CD14-positive monocyte (primary cell): ENCODE data around the gene CDCP2. TPM values are rescaled to one million over a fixed set of nuclear protein-coding genes. Genes with fewer than 3 reads are reported as not detected.

Source experiments
- DNase-seq, 3 donors: peaks; one replicate each; pipeline ENCODE4 v3.0.0-alpha.2; 2011 to 2022
- H2AFZ ChIP-seq: 2 replicates; pipeline ENCODE4 v1.6.0; 2012; ENCODE audit warnings: mild to moderate bottlenecking, low read depth, low read length, inconsistent platforms; ENCODE audit not compliant: insufficient read depth, poor library complexity, severe bottlenecking
- H3K27ac ChIP-seq, 2 donors: 1 replicate in 1 of 2; 2 replicates in 1 of 2; pipeline ENCODE4 v1.5.1; 2012 to 2013; ENCODE audit warnings: low read length in 2 of 2, control low read depth in 1 of 2, inconsistent platforms in 1 of 2, low read depth in 1 of 2, mild to moderate bottlenecking in 1 of 2
- H3K27me3 ChIP-seq, 2 donors: one replicate each; pipeline versions ENCODE4 v1.6.0 to v1.6.1; 2011 to 2013; ENCODE audit warnings: low read length in 2 of 2; ENCODE audit not compliant: control insufficient read depth in 2 of 2, insufficient read depth in 2 of 2
- H3K36me3 ChIP-seq, 2 donors: replicated peaks in 1 of 2; 1 replicate in 1 of 2; 2 replicates in 1 of 2; pipeline versions ENCODE4 v1.5.1 to v1.6.1; 2012 to 2013; ENCODE audit warnings: low read length in 2 of 2, control low read depth in 1 of 2, inconsistent platforms in 1 of 2, mild to moderate bottlenecking in 1 of 2; ENCODE audit not compliant: insufficient read depth in 2 of 2, control insufficient read depth in 1 of 2
- H3K4me1 ChIP-seq, 2 donors: 1 replicate in 1 of 2; 2 replicates in 1 of 2; pipeline versions ENCODE4 v1.5.1 to v1.6.1; 2012 to 2013; ENCODE audit warnings: low read length in 2 of 2, control low read depth in 1 of 2, inconsistent platforms in 1 of 2, mild to moderate bottlenecking in 1 of 2, moderate library complexity in 1 of 2; ENCODE audit not compliant: insufficient read depth in 2 of 2, control insufficient read depth in 1 of 2
- H3K4me2 ChIP-seq: replicated peaks from 2 replicates; pipeline ENCODE3; 2012; ENCODE audit warnings: low read length, moderate library complexity, mild to moderate bottlenecking; ENCODE audit not compliant: poor library complexity, severe bottlenecking; ENCODE audit errors: extremely low read depth
- H3K4me3 ChIP-seq, 3 experiments: fragments of 200-600 bp in 1 of 3; sonication (generic) in 1 of 3; replicated peaks in 1 of 3; 1 replicate in 2 of 3; 2 replicates in 1 of 3; pipeline ENCODE4 v1.5.1; 2011 to 2013; ENCODE audit warnings: low read length in 3 of 3, mild to moderate bottlenecking in 3 of 3, control low read depth in 2 of 3, low read depth in 2 of 3, inconsistent platforms in 1 of 3, moderate library complexity in 1 of 3
- H3K79me2 ChIP-seq: 2 replicates; pipeline ENCODE4 v1.6.0; 2012; ENCODE audit warnings: mild to moderate bottlenecking, control low read depth, inconsistent platforms, low read length, moderate library complexity; ENCODE audit not compliant: insufficient read depth
- H3K9ac ChIP-seq: 2 replicates; pipeline ENCODE4 v1.6.0; 2017; ENCODE audit warnings: low read length, mild to moderate bottlenecking; ENCODE audit not compliant: insufficient read depth, poor library complexity, severe bottlenecking
- H3K9me3 ChIP-seq, 2 donors: replicated peaks in 1 of 2; 1 replicate in 1 of 2; 2 replicates in 1 of 2; pipeline versions ENCODE4 v1.5.1 to v1.6.1; 2012 to 2013; ENCODE audit warnings: low read length in 2 of 2, control low read depth in 1 of 2; ENCODE audit not compliant: control insufficient read depth in 1 of 2, insufficient read depth in 1 of 2
- H4K20me1 ChIP-seq: 2 replicates; pipeline ENCODE4 v1.6.0; 2012; ENCODE audit warnings: mild to moderate bottlenecking, low read length, control low read depth, moderate library complexity; ENCODE audit not compliant: insufficient read depth
- H3K27ac Mint-ChIP-seq, 7 donors: one replicate each; pipeline ENCODE4 v1.8.0; 2020; ENCODE audit warnings: mild to moderate bottlenecking in 7 of 7, mixed read lengths in 7 of 7, moderate library complexity in 6 of 7, inconsistent platforms in 2 of 7
- H3K27me3 Mint-ChIP-seq, 3 donors: one replicate each; pipeline ENCODE4 v1.8.0; 2021 to 2022; ENCODE audit warnings: low read depth in 3 of 3, mild to moderate bottlenecking in 3 of 3, mixed read lengths in 3 of 3, moderate library complexity in 3 of 3, inconsistent platforms in 1 of 3
- H3K36me3 Mint-ChIP-seq, 2 donors: one replicate each; pipeline ENCODE4 v1.8.0; 2020; ENCODE audit warnings: mixed read lengths in 2 of 2, inconsistent platforms in 1 of 2, mild to moderate bottlenecking in 1 of 2
- H3K4me1 Mint-ChIP-seq: one replicate; pipeline ENCODE4 v1.8.0; 2020; ENCODE audit warnings: mild to moderate bottlenecking, mixed read lengths
- H3K4me3 Mint-ChIP-seq, 2 donors: one replicate each; pipeline ENCODE4 v1.8.0; 2020; ENCODE audit warnings: mild to moderate bottlenecking in 2 of 2, mixed read lengths in 2 of 2, moderate library complexity in 1 of 2
- H3K9me3 Mint-ChIP-seq, 7 donors: one replicate each; pipeline ENCODE4 v1.8.0; 2020 to 2022; ENCODE audit warnings: mixed read lengths in 7 of 7, mild to moderate bottlenecking in 6 of 7, moderate library complexity in 6 of 7, inconsistent platforms in 2 of 7
- whole genome bisulfite sequencing: methylation state at CpG from one replicate; pipeline ENCODE4 v1.1.5; 2013; ENCODE audit warnings: missing lambda C conversion rate; ENCODE audit not compliant: insufficient coverage; 5-methylcytosine and 5-hydroxymethylcytosine counted together
- intact Hi-C, 2 donors: fragments of 100-400 bp; cut with micrococcal nuclease; formaldehyde crosslinking; loops; one replicate each; pipeline versions ENCODE4 v1.15.0 to v1.15.1; 2023
- polyA plus RNA-seq, 3 donors: library from polyadenylated mRNA; depleted of rRNA in 1 of 3; unstranded in 2 of 3; stranded (reverse) in 1 of 3; fragments of 300-500 nt in 2 of 3; fragments of >200 nt in 1 of 3; fragmentation: Illumina TruSeq in 2 of 3; gene quantifications; 1 replicate in 2 of 3; 2 replicates in 1 of 3; pipeline ENCODE4 v1.2.3, GENCODE V29; 2012 to 2021
- TF ChIP-seq, protein P1 (sequence below): fragments of 200-600 bp; IDR thresholded peaks from one replicate; pipeline ENCODE4 v1.8.0; 2022; ENCODE audit warnings: antibody characterized with exemption, mild to moderate bottlenecking

CDCP2 gene
- polyA plus RNA-seq, 3 donors = 0.09 TPM; not detected in 2

DNA sequence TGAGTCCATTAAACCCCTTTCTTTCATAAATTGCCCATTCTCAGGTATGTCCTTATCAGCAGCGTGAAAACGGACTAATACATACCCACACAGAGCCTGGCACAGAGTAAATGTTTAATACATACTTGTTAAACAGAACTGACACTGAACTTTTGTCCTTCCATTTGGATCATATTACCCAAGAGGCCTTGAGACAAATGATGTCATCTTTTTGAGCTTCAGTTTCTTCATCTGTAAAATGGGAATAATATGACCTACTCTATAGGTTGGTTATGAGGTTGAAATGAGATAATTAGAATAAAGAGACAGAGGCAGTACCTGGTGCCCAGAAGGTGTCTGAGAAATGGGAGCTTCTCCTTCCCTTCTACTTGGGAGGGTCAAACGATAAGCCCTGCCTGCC, 33.3 kb upstream of the CDCP2 start:
- Mint-ChIP-seq H3K4me3 (no peak overlapping the region), H3K27ac (no peak overlapping the region), H3K9me3 (peaks cover 0 to 5% (median 0%) of the 10 kb centered on the region in 7 donors), H3K36me3 (peaks cover 38% of the 10 kb centered on the region in 2 donors), H3K4me1 (peaks cover 2% of the 10 kb centered on the region), H3K27me3 (peaks cover 0 to 5% (median 0%) of the 10 kb centered on the region in 3 donors)
- H3K27ac ChIP-seq = no peak overlapping the region
- H2AFZ ChIP-seq = no peak overlapping the region
- TF ChIP-seq, protein P1, sequence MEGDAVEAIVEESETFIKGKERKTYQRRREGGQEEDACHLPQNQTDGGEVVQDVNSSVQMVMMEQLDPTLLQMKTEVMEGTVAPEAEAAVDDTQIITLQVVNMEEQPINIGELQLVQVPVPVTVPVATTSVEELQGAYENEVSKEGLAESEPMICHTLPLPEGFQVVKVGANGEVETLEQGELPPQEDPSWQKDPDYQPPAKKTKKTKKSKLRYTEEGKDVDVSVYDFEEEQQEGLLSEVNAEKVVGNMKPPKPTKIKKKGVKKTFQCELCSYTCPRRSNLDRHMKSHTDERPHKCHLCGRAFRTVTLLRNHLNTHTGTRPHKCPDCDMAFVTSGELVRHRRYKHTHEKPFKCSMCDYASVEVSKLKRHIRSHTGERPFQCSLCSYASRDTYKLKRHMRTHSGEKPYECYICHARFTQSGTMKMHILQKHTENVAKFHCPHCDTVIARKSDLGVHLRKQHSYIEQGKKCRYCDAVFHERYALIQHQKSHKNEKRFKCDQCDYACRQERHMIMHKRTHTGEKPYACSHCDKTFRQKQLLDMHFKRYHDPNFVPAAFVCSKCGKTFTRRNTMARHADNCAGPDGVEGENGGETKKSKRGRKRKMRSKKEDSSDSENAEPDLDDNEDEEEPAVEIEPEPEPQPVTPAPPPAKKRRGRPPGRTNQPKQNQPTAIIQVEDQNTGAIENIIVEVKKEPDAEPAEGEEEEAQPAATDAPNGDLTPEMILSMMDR = no peak
- no peaks in the 10 kb centered on the region for H4K20me1 ChIP-seq
- DNase-seq = no peak
- no peaks in the 10 kb centered on the region for H3K27me3 ChIP-seq
- peaks cover 13 to 35% of the 10 kb centered on the region in 2 donors for H3K36me3 ChIP-seq
- H3K9me3 ChIP-seq = no peaks in the 10 kb centered on the region
- H3K4me1 ChIP-seq = no peaks in the 10 kb centered on the region
- no peaks in the 10 kb centered on the region for H3K79me2 ChIP-seq
- intact Hi-C loops = loop anchor here in 1 of 2 donors (10.0 kb wide), 1 partner anchor 309 kb away; no protein-coding TSS in a partner anchor
- H3K9ac ChIP-seq = no peak overlapping the region
- H3K4me3 ChIP-seq = no peak overlapping the region
- WGBS = 100% methylated on average over 3 of the region's 3 CpGs
- no peak overlapping the region for H3K4me2 ChIP-seq

DNA sequence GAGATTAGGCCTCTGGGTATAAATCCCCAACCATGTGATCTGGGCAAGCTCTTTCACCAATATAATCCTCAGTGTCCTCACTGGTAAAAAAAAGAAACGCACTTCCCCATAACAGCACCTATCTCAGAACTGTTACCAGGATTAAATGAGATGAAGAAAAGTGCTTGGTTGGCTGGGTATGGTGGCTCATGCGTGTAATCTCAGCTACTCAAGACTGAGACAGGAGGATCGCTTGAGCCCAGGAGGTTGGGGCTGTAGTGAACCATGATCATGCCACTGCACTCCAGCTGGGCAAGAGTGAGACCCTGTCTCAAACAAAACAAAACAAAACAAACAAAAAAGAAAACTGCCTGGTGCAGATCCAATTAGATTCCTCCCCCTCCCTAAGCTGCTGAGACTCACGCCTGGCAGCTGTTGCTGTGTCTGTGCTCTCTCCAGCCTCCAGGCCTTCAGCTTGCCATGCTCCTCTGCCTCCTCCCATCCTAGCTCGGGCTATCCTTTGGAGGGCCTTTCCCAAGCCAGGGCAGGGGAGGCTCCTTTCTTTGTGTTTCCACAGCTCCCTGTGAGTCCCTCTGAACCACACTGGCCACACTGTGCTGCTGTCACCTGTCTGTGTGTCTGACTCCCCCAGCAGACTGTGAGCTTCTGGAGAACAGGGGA, 28.0 kb upstream of the CDCP2 start:
- peak overlapping the region in 2 of 7 donors; percentile 52 to 57 for H3K27ac Mint-ChIP-seq
- H3K4me2 ChIP-seq = no peak overlapping the region
- 96% methylated on average over 4 of the region's 5 CpGs for WGBS
- no peaks in the 10 kb centered on the region for H3K27me3 ChIP-seq
- H3K79me2 ChIP-seq = no peaks in the 10 kb centered on the region
- peaks cover 24 to 26% of the 10 kb centered on the region in 2 donors for H3K36me3 Mint-ChIP-seq
- H3K9me3 ChIP-seq = no peaks in the 10 kb centered on the region
- no peak overlapping the region for H3K9ac ChIP-seq
- TF ChIP-seq, protein P1 = no peak
- H3K4me3 ChIP-seq = no peak overlapping the region
- peaks cover 0 to 2% (median 0%) of the 10 kb centered on the region in 7 donors for H3K9me3 Mint-ChIP-seq
- no peak overlapping the region for H3K4me3 Mint-ChIP-seq
- H3K4me1 Mint-ChIP-seq = peaks cover 2% of the 10 kb centered on the region
- H3K36me3 ChIP-seq = peaks cover 5 to 9% of the 10 kb centered on the region in 2 donors
- H4K20me1 ChIP-seq = no peaks in the 10 kb centered on the region
- DNase-seq = no peak
- no peak overlapping the region for H3K27ac ChIP-seq
- H3K27me3 Mint-ChIP-seq = peaks cover 0 to 3% (median 0%) of the 10 kb centered on the region in 3 donors
- H2AFZ ChIP-seq = no peak overlapping the region
- intact Hi-C loops = loop anchor here in 1 of 2 donors (10.0 kb wide), 1 partner anchor 314 kb away; no protein-coding TSS in a partner anchor
- H3K4me1 ChIP-seq = no peaks in the 10 kb centered on the region
